LNCAP (cell line): ENCODE measurements around the gene SLC6A18.

ENCODE experiments used
- CTCF ChIP-seq: fragments of 450-650 bp; IDR thresholded peaks from 2 replicates; pipeline ENCODE4 v1.5.1; 2017; ENCODE audit warnings: mild to moderate bottlenecking

SLC6A18 gene

DNA sequence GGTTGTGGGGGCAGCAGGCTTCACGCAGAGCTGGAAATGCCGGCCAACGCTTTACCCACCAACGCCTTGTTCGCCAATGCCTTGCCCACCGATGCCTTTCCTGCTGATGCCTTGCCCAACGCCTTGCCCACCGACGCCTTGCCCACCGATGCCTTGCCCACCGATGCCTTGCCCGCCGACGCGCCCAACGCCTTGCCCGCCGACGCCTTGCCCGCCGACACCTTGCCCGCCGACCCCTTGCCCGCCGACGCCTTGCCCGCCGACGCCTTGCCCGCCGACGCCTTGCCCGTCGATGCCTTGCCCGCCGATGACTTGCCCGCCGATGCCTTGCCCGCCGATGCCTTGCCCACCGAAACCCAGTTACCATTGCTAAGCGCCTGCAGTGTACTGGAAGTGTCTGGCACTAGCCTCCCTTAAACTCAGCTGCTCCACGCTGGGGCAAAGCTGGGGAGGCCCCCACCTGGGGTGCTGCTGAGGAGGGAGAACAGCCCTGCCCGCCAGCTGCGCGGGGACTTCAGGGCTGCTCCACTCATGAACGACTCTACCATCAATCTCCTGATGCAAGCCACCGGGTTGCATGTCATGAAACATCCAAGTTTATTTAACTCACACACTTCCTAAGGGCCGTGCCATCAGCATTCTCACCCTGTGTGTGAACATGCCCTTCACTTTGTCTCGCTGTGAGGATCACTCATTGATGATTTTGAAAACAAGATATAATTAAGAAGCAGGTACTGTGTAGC lies 1.8 kb downstream of the SLC6A18 start:
- TF ChIP-seq CTCF: no peak

DNA sequence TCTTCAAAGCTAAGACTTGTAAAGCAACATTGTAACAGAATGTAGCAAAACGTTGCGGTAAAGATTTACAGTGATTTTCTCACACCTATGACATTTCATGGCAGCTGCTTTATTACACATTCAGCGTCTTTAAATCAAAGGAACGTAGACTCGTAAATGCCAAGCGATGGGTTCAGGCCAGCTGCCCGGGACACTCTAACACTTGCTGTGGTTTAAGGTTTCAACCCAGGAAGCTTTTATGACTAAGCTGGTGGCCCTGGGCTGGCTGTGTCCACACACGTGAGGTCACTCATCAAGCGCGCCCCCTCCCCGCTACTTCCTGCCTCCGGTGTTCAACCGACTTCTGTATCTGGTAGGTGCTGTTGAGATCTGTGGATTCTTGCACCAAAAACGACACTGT lies 2.5 kb downstream of the SLC6A18 start:
- TF ChIP-seq CTCF: no peak

GRCh38 chr5:1228120-1228519 lies 2.9 kb downstream of the SLC6A18 start:
- no peak for TF ChIP-seq CTCF

DNA sequence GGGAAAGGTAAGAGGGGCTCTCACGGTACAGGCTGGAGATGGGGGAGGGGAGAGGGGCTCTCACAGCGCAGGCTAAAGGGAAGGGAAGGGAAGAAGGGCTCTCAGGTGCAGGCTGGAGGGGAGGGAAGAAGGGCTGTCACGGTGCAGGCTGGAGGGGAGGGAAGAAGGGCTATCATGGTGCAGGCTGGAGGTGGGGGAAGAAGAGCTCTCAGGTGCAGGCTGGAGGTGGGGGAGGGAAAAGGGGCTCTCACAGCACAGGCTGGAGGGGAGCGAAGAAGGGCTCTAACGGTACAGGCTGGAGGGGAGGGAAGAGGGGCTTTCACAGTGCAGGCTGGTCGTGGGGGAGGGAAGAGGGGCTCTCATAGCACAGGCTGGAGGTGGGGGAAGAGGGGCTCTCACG lies 4.6 kb downstream of the SLC6A18 start:
- TF ChIP-seq CTCF: no peak

DNA sequence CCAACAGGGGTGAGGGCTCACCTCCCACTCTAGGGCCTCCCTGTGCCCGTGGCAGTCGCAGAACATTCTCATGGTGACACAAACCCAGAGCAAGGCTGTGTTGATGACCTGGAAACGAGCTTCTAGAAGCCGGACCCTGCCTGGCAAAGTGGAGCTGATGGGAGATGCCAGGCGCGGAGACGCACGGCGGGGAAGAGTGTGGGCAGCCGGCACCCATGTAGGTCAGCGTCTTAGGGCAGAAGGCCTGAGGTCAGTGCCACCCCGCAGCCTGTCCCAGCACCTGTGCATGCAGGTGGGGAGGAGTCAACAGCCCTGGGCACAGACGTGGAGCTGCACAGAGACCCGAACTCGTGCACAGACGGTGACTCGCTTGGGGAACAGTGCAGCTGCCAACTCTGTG lies 5.4 kb downstream of the SLC6A18 start:
- TF ChIP-seq CTCF: no peak

DNA sequence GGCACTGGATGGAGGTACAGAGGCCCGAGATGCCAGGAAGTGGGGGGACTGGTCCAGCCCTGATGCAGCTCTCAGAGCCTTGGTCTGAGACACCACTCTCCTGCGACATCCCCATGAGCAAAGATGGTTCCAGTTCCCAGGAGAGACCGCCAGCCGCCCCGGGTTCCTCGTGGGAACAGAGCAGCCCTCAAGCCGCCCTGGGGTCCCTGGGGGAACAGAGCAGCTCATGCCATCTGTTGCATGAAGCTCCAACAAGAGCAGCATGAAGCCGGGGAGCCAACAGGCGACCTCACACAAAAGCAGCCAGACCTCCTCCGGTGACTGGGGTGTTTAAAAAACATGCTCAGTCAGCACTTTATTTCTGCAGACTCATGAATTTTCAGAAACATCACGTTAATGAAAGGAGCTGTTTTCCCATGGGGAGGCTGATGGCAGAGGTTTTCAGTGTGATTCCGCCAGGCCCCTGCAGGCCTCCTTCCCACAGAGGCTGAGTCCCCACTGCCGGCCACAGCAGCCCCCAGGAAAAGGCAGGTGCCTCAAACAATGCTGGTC lies 6.2 kb downstream of the SLC6A18 start:
- no peak for TF ChIP-seq CTCF

DNA sequence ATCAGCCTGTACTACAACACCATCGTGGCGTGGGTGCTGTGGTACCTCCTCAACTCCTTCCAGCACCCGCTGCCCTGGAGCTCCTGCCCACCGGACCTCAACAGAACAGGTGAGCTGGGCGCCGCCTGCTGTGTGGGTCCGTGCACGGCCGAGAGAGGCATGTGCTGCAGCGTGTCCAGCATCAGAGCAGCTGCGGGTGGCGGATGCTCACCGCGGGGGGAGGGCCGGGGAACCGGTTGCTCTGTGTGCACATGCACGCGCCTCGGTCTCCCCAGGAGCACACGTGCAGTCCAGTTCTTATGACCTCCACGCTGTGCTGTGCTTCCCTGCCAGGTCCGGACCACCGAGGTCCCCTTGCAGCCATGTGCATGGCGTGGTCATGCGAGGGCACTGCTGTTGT lies 7.6 kb downstream of the SLC6A18 start:
- TF ChIP-seq CTCF: no peak
